H1 (cell line): ENCODE measurements around the gene RAB3C. TPM values are rescaled to one million over a fixed set of nuclear protein-coding genes. Genes with fewer than 3 reads are reported as not detected.

ENCODE experiments used
- CTCF ChIA-PET: fragments of 300-600 bp; sonication (Branson Sonifier 250); formaldehyde crosslinking; loops from one replicate; lab custom pipeline; 2021; ENCODE audit not compliant: partially characterized antibody; lab: Charles Lee
- POLR2A ChIA-PET: fragments of 300-600 bp; sonication (Branson Sonifier 250); formaldehyde crosslinking; loops from one replicate; lab custom pipeline; 2021; ENCODE audit warnings: inconsistent platforms; ENCODE audit not compliant: partially characterized antibody; lab: Charles Lee
- DNase-seq, 2 experiments: peaks; one replicate each; pipeline versions ENCODE4 v3.0.0 to v3.0.0-alpha.2; 2010 to 2022; ENCODE audit warnings: low spot score in 2 of 2, low read depth in 1 of 2, mixed read lengths in 1 of 2
- FAIRE-seq: peaks from 2 replicates; lab custom pipeline; 2011; peaks lifted over from hg19 to GRCh38; lab: Jason Lieb, UNC
- H2AFZ ChIP-seq: 2 replicates; pipeline ENCODE4 v1.8.1; 2012; ENCODE audit warnings: low read length, inconsistent platforms
- H2AK5ac ChIP-seq: 2 replicates; pipeline ENCODE4 v1.6.1; 2013; ENCODE audit warnings: low read depth, low read length
- H2BK120ac ChIP-seq: replicated peaks from 2 replicates; pipeline ENCODE3; 2013; ENCODE audit warnings: low read depth, low read length, inconsistent platforms
- H2BK12ac ChIP-seq: 2 replicates; pipeline ENCODE4 v1.6.1; 2013; ENCODE audit warnings: low read depth, low read length
- H2BK15ac ChIP-seq: 2 replicates; pipeline ENCODE4 v1.6.1; 2013; ENCODE audit warnings: low read length
- H2BK20ac ChIP-seq: 2 replicates; pipeline ENCODE4 v1.6.1; 2013; ENCODE audit warnings: low read length
- H2BK5ac ChIP-seq: 2 replicates; pipeline ENCODE4 v1.6.1; 2013; ENCODE audit warnings: low read depth, low read length
- H3K14ac ChIP-seq: 2 replicates; pipeline ENCODE4 v1.6.1; 2013; ENCODE audit warnings: inconsistent platforms; ENCODE audit not compliant: insufficient read length
- H3K18ac ChIP-seq: 2 replicates; pipeline ENCODE4 v1.6.1; 2013; ENCODE audit warnings: low read length; ENCODE audit errors: extremely low read depth
- H3K23ac ChIP-seq: 2 replicates; pipeline ENCODE4 v1.6.1; 2013; ENCODE audit warnings: inconsistent platforms; ENCODE audit not compliant: insufficient read length
- H3K23me2 ChIP-seq: 2 replicates; pipeline ENCODE4 v1.6.1; 2013; ENCODE audit warnings: low read depth, low read length
- H3K27ac ChIP-seq: 2 replicates; pipeline ENCODE4 v1.6.1; 2011; ENCODE audit warnings: low read depth, low read length, inconsistent platforms
- H3K27me3 ChIP-seq, 4 experiments: replicated peaks in 1 of 4; 1 replicate in 1 of 4; 2 replicates in 3 of 4; pipeline versions ENCODE4 v1.6.1 to v1.8.1; 2011 to 2013; ENCODE audit warnings: low read length in 3 of 4, mild to moderate bottlenecking in 3 of 4, inconsistent platforms in 2 of 4, mixed read lengths in 2 of 4, moderate library complexity in 1 of 4; ENCODE audit not compliant: control insufficient read depth in 3 of 4, insufficient read depth in 3 of 4; ENCODE audit errors: extremely low read depth in 1 of 4
- H3K36me3 ChIP-seq, 4 experiments: 2 replicates each; pipeline versions ENCODE4 v1.6.1 to v1.8.1; 2011 to 2013; ENCODE audit warnings: mild to moderate bottlenecking in 4 of 4, low read length in 3 of 4, moderate library complexity in 2 of 4, control low read depth in 1 of 4, inconsistent platforms in 1 of 4; ENCODE audit not compliant: insufficient read depth in 4 of 4, control insufficient read depth in 2 of 4
- H3K4ac ChIP-seq: replicated peaks from 2 replicates; pipeline ENCODE3; 2013; ENCODE audit warnings: low read length, low read depth, mixed read lengths, inconsistent platforms; ENCODE audit not compliant: insufficient read length
- H3K4me1 ChIP-seq, 4 experiments: replicated peaks in 1 of 4; 1 replicate in 1 of 4; 2 replicates in 3 of 4; pipeline versions ENCODE4 v1.6.1 to v1.8.1; 2011 to 2013; ENCODE audit warnings: low read length in 3 of 4, inconsistent platforms in 2 of 4, mixed read lengths in 1 of 4; ENCODE audit not compliant: insufficient read depth in 4 of 4, control insufficient read depth in 3 of 4
- H3K4me2 ChIP-seq, 2 experiments: 2 replicates each; pipeline versions ENCODE4 v1.6.1 to v1.8.1; 2011 to 2013; ENCODE audit warnings: low read depth in 2 of 2, low read length in 2 of 2, control low read depth in 1 of 2, inconsistent platforms in 1 of 2, mild to moderate bottlenecking in 1 of 2; ENCODE audit not compliant: insufficient read depth in 1 of 2
- H3K4me3 ChIP-seq, 4 experiments: fragments of 200-600, 300-600 bp in 1 of 4; sonication (generic), shearing (Covaris generic), sonication (Bioruptor Twin) in 1 of 4; 2 replicates each; pipeline versions ENCODE4 v1.5.1 to v1.8.1; 2011 to 2016; ENCODE audit warnings: low read length in 4 of 4, low read depth in 3 of 4, control low read depth in 2 of 4, inconsistent platforms in 2 of 4, mild to moderate bottlenecking in 2 of 4, mixed read lengths in 1 of 4, moderate library complexity in 1 of 4; ENCODE audit not compliant: insufficient read depth in 2 of 4; ENCODE audit errors: extremely low read depth in 1 of 4
- H3K56ac ChIP-seq: replicated peaks from 2 replicates; pipeline ENCODE3; 2013; ENCODE audit warnings: low read depth, mild to moderate bottlenecking, mixed read lengths, low read length, inconsistent platforms; ENCODE audit not compliant: insufficient read length
- H3K79me1 ChIP-seq: 2 replicates; pipeline ENCODE4 v1.6.1; 2013; ENCODE audit warnings: low read depth, low read length, control low read depth
- H3K79me2 ChIP-seq, 2 experiments: 2 replicates each; pipeline versions ENCODE4 v1.6.1 to v1.8.1; 2012 to 2013; ENCODE audit warnings: low read length in 2 of 2, mild to moderate bottlenecking in 2 of 2, inconsistent platforms in 1 of 2; ENCODE audit not compliant: insufficient read depth in 2 of 2, control insufficient read depth in 1 of 2
- H3K9ac ChIP-seq, 4 experiments: replicated peaks in 1 of 4; 1 replicate in 1 of 4; 2 replicates in 3 of 4; pipeline versions ENCODE4 v1.6.1 to v1.8.1; 2011 to 2013; ENCODE audit warnings: low read depth in 3 of 4, low read length in 3 of 4, control low read depth in 2 of 4, mild to moderate bottlenecking in 2 of 4, moderate library complexity in 2 of 4, inconsistent platforms in 1 of 4; ENCODE audit errors: extremely low read depth in 1 of 4
- H3K9me3 ChIP-seq, 2 experiments: 2 replicates each; pipeline versions ENCODE4 v1.6.1 to v1.8.1; 2012 to 2013; ENCODE audit warnings: mild to moderate bottlenecking in 2 of 2, moderate library complexity in 2 of 2, control low read depth in 1 of 2, inconsistent platforms in 1 of 2, low read depth in 1 of 2, low read length in 1 of 2, mixed read lengths in 1 of 2; ENCODE audit not compliant: insufficient read depth in 2 of 2
- H4K20me1 ChIP-seq, 2 experiments: replicated peaks in 1 of 2; 2 replicates each; pipeline versions ENCODE3 to v1.8.1; 2011 to 2013; ENCODE audit warnings: inconsistent platforms in 2 of 2, low read length in 2 of 2, mild to moderate bottlenecking in 1 of 2; ENCODE audit not compliant: insufficient read depth in 2 of 2, control insufficient read depth in 1 of 2
- H4K5ac ChIP-seq: 2 replicates; pipeline ENCODE4 v1.6.1; 2013; ENCODE audit warnings: low read length, low read depth, mixed read lengths, inconsistent platforms; ENCODE audit not compliant: insufficient read length
- H4K8ac ChIP-seq: 2 replicates; pipeline ENCODE4 v1.8.0; 2013; ENCODE audit warnings: mild to moderate bottlenecking, moderate library complexity, low read length, inconsistent platforms; ENCODE audit not compliant: insufficient read depth; ENCODE audit errors: extremely low read depth
- H4K91ac ChIP-seq: replicated peaks from 2 replicates; pipeline ENCODE3; 2013; ENCODE audit warnings: low read length, mixed read lengths, inconsistent platforms; ENCODE audit not compliant: insufficient read length
- BACH1 ChIP-seq: IDR thresholded peaks from 2 replicates; pipeline ENCODE4 v1.6.1; 2012; ENCODE audit warnings: low read length, improper control_type of control experiment
- EP300 ChIP-seq, 2 experiments: IDR thresholded peaks; 1 replicate in 1 of 2; 2 replicates in 1 of 2; pipeline ENCODE4 v1.6.1; 2011 to 2012; ENCODE audit warnings: low read depth in 2 of 2, low read length in 2 of 2, mild to moderate bottlenecking in 2 of 2, borderline replicate concordance in 1 of 2, inconsistent platforms in 1 of 2, moderate library complexity in 1 of 2
- HDAC2 ChIP-seq, 2 experiments: fragments of 300-600 bp in 1 of 2; sonication (generic) in 1 of 2; IDR thresholded peaks; 2 replicates each; pipeline ENCODE4 v1.6.1; 2011 to 2012; ENCODE audit warnings: low read depth in 2 of 2, low read length in 2 of 2, mild to moderate bottlenecking in 2 of 2, moderate library complexity in 2 of 2, borderline replicate concordance in 1 of 2, inconsistent platforms in 1 of 2
- HDAC6 ChIP-seq: IDR thresholded peaks from one replicate; pipeline ENCODE4 v1.7.1; 2012; ENCODE audit warnings: low read depth, mild to moderate bottlenecking, inconsistent platforms, low read length, moderate library complexity
- SUZ12 ChIP-seq: fragments of 200-600 bp; sonication (generic); IDR thresholded peaks from 2 replicates; pipeline ENCODE4 v1.6.1; 2012; ENCODE audit warnings: mild to moderate bottlenecking, inconsistent platforms, low read length, moderate library complexity, mixed read lengths
- WGBS, 2 experiments: shearing (Covaris generic) in 1 of 2; methylation state at CpG; one replicate each; pipeline versions ENCODE4 v1.1.6 to v1.1.7; 2013 to 2015; ENCODE audit warnings: low lambda C conversion rate in 2 of 2, mixed read lengths in 2 of 2, inconsistent platforms in 1 of 2, low coverage in 1 of 2, missing lambda C conversion rate in 1 of 2; ENCODE audit not compliant: insufficient replicate concordance in 2 of 2, insufficient coverage in 1 of 2, insufficient read length in 1 of 2; ENCODE audit errors: extremely low coverage in 1 of 2, missing lambda C conversion rate in 1 of 2; 5-methylcytosine and 5-hydroxymethylcytosine counted together
- polyA plus RNA-seq, 7 experiments: library from polyadenylated mRNA; depleted of rRNA in 3 of 7; stranded (reverse) in 5 of 7; unstranded in 2 of 7; fragments of >200 nt in 5 of 7; fragments of 200-250 nt in 2 of 7; gene quantifications; 1 replicate in 5 of 7; 2 replicates in 1 of 7; 4 replicates in 1 of 7; pipeline versions ENCODE4 v1.2.1 to v1.2.3, GENCODE V29; 2011 to 2013; ENCODE audit warnings: missing spikeins in 2 of 7, mixed read lengths in 2 of 7
- total RNA-seq: library from RNA; stranded (reverse); fragmentation: NEBNext Ultra II Directional; extraction: Animal tissue kit (Norgen Biotek cat#: 25700); gene quantifications from 2 replicates; pipeline ENCODE4 v1.2.1, GENCODE V29; 2021

The RAB3C gene
- total and polyA plus RNA-seq, 2 of the 8 experiments (the other 6 are each of a cell fraction or from before 2014, with no cell fraction given) = 14.7 to 18.3 TPM

GRCh38 chr5:58681943-58682342 lies 99.1 kb downstream of the RAB3C start:
- H2AFZ ChIP-seq = no peak overlapping the region
- H3K9ac ChIP-seq = no peak overlapping the region
- no peak overlapping the region for H4K5ac ChIP-seq
- 91% methylated on average over 5 of the region's 5 CpGs; no CpG with 5 or more reads in 1 of the 2 experiments for WGBS, 2 experiments
- no peak overlapping the region for H3K14ac ChIP-seq
- H3K27ac ChIP-seq = no peak overlapping the region
- H3K4me3 ChIP-seq = no peak overlapping the region
- no peak overlapping the region for H3K56ac ChIP-seq
- H4K20me1 ChIP-seq = no peaks in the 10 kb centered on the region
- FAIRE-seq (no peak), DNase-seq (no peak)
- H3K9me3 ChIP-seq = no peaks in the 10 kb centered on the region
- ChIA-PET POLR2A (no interaction called here), CTCF (no interaction called here)
- no peak overlapping the region for H3K18ac ChIP-seq
- H3K23ac ChIP-seq = no peak overlapping the region
- H2BK12ac ChIP-seq = no peak overlapping the region
- no peak overlapping the region for H4K8ac ChIP-seq
- H2BK5ac ChIP-seq = no peak overlapping the region
- no peak overlapping the region for H2BK15ac ChIP-seq
- no peaks in the 10 kb centered on the region for H3K36me3 ChIP-seq
- no peak overlapping the region for H2BK20ac ChIP-seq
- no peak overlapping the region for H4K91ac ChIP-seq
- no peaks in the 10 kb centered on the region for H3K79me2 ChIP-seq
- H2AK5ac ChIP-seq = no peak overlapping the region
- no peak overlapping the region for H3K4me2 ChIP-seq
- no peaks in the 10 kb centered on the region for H3K79me1 ChIP-seq
- H3K27me3 ChIP-seq = no peaks in the 10 kb centered on the region
- H3K4ac ChIP-seq = no peak overlapping the region
- peaks cover 1% of the 10 kb centered on the region; the same call in 1 of the 2 replicates for H3K23me2 ChIP-seq
- H3K4me1 ChIP-seq = no peaks in the 10 kb centered on the region
- TF ChIP-seq EP300 (IDR thresholded peaks at IDR 0.05; ENCODE audit: borderline replicate concordance in 1 of 2, low read depth in 2 of 2, low read length in 2 of 2) (no peak), HDAC6 (no peak), BACH1 (no peak), SUZ12 (no peak), HDAC2 (IDR thresholded peaks at IDR 0.05; ENCODE audit: borderline replicate concordance in 1 of 2, low read depth in 2 of 2, low read length in 2 of 2) (no peak)
- H2BK120ac ChIP-seq = no peak overlapping the region
